Fibroblast of lung (primary cell): Measurements from ENCODE around the gene DIPK2A.

ENCODE experiments used
- EZH2 ChIP-seq: IDR thresholded peaks from 2 replicates; pipeline ENCODE4 v1.5.1; 2012; ENCODE audit warnings: low read length, control low read depth, mild to moderate bottlenecking; ENCODE audit errors: missing control alignments
- TF ChIP-seq, protein P1 (sequence below), 2 donors: IDR thresholded peaks in 1 of 2; conservative IDR thresholded peaks in 1 of 2; 1 replicate in 1 of 2; 2 replicates in 1 of 2; pipeline ENCODE4 v1.5.1; 2011 to 2012; ENCODE audit warnings: low read length in 2 of 2, control low read depth in 1 of 2, inconsistent platforms in 1 of 2, low read depth in 1 of 2, mild to moderate bottlenecking in 1 of 2

- TF ChIP-seq, protein P1, sequence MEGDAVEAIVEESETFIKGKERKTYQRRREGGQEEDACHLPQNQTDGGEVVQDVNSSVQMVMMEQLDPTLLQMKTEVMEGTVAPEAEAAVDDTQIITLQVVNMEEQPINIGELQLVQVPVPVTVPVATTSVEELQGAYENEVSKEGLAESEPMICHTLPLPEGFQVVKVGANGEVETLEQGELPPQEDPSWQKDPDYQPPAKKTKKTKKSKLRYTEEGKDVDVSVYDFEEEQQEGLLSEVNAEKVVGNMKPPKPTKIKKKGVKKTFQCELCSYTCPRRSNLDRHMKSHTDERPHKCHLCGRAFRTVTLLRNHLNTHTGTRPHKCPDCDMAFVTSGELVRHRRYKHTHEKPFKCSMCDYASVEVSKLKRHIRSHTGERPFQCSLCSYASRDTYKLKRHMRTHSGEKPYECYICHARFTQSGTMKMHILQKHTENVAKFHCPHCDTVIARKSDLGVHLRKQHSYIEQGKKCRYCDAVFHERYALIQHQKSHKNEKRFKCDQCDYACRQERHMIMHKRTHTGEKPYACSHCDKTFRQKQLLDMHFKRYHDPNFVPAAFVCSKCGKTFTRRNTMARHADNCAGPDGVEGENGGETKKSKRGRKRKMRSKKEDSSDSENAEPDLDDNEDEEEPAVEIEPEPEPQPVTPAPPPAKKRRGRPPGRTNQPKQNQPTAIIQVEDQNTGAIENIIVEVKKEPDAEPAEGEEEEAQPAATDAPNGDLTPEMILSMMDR (conservative IDR thresholded peaks at IDR 0.05 in 1 of 2, IDR thresholded peaks at IDR 0.05 in 1 of 2; ENCODE audit: low read depth in 1 of 2, low read length in 2 of 2): no peak
- TF ChIP-seq EZH2: no peak
Measured at GRCh38 chr3:143950810-143951209, 20.8 kb upstream of the DIPK2A start.
